CD4-positive, alpha-beta T cell treated with Interleukin-12 subunit alpha and Interleukin-12 subunit beta, for 1 hour (primary cell): ENCODE results near the gene CSNK1G3.
"Not testable (repeated sequence)": the region's sequence is repeated elsewhere in the genome, so short reads cannot be mapped to it uniquely, and the experiment has no call there.

Source experiments
- DNase-seq: peaks from one replicate; pipeline ENCODE4 v3.0.0-alpha.2; 2020

CSNK1G3 gene

GRCh38 chr5:123511648-123512605 is at the start of gene CSNK1G3:
CSNK1G3 (plus strand) TSS chr5:123512177; CDS start chr5:123545664, 33,487 bp downstream.
- peak; percentile 95 for DNase-seq

DNA sequence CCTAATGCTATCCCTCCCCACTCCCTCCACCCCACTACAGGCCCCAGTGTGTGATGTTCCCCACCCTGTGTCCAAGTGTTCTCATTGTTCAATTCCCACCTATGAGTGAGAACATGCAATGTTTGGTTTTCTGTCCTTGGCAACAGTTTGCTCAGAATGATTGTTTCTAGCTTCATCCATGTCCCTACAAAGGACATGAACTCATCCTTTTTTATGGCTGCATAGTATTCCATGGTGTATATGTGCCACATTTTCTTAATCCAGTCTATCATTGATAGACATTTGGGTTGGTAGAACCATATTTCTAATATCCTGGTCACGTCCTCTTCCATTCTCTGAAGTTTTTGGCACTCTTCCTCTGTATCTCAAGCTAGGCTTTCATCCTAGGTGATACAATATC is 45.1 kb upstream of the CSNK1G3 start:
- not testable (repeated sequence) for DNase-seq

- DNase-seq, result no peak
These were observed 40.6 kb upstream of the CSNK1G3 start for GRCh38 chr5:123471385-123471784.

GRCh38 chr5:123472150-123472924 is 39.6 kb upstream of the CSNK1G3 start:
- DNase-seq, result no peak

DNA sequence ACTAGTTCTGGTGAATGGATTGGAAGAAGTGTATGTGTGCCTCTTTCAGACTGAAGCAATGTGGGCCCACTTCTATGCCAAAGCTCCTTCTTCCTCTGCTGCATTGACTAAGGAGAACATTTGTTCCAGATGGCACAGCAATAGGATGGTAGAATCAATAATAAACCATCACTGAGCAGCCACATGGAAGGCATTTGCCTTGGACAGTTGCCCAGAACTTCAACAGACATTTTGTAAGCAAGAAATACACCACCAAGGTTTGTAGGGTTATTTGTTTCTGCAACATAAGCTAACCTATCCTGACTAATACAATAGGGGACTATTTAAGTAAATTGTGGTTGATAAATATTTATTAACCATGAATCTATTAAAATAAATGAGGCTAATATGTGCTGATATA is 37.7 kb upstream of the CSNK1G3 start:
- DNase-seq, result no peak

GRCh38 chr5:123476731-123477130 is 35.2 kb upstream of the CSNK1G3 start:
- no peak for DNase-seq

DNA sequence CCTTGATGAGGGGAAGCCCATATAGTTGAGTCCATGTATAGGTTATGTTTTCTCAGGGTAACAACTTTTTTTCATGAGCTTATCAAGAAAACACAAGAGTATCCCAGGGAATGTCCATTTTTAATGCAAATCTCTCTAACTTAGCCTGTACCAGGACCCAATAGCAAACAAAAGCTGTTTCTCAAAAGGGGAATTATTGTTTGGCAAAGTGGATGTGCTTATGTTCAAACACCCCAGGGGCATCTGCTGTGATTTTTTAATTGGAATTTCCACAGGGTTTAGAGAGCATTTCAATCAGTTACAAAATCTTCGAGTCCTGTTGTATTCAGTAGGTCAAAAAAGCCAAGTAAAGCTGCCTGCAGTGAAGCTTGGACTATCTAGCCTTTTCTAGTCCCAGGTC is 33.4 kb upstream of the CSNK1G3 start:
- DNase-seq, result no peak

DNA sequence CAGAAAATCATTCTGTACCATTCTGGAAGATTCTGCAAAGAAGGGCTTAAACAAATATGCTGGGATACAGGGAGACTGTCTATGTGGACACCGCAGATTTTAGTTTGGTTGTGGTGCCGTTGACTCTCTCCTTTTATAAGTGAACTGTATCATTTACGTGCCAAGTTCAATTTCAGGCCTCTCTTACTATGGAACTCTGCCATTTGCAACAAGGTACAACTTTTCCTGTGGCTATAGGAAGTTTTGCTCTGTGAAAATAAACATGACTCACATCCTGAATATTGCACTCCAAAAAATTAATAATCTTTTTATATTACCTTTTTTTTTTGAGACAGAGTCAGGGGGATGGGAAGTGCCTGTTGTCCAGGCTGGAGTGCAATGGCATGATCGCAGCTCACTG is 29.7 kb upstream of the CSNK1G3 start:
- no peak for DNase-seq

DNA sequence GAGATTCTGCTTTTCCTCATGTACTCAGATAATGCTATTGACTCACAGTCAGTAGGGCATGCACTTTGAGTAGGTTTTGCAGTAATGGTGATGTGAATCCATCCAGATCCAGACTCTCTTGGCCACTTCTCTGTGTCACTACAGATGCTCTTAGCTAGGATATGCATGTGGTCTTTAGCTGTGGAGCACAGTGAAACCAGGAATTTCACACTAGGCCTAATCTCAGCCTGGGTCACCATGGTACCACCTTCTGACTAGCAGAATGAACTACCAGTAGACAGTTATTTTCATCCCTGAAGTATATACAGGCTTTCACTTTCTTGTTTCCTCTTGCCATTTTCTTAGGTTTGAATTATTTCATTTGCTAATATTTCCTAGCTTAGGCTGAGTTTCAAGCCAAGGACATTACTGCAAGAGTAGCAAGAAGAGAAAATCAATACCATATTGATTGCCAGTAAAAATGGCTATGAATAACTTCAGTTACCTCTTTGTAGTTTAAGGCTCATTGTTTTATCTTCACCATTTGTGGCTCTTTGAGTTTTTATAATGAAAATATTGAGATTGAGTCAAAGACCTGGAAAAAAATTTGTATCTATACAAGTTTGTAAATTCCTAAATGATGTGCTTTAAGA is 28.4 kb upstream of the CSNK1G3 start:
- no peak for DNase-seq

GRCh38 chr5:123485275-123485674 is 26.7 kb upstream of the CSNK1G3 start:
- no peak for DNase-seq

GRCh38 chr5:123486951-123487655 is 24.9 kb upstream of the CSNK1G3 start:
- no peak for DNase-seq

GRCh38 chr5:123490974-123491373 is 21.0 kb upstream of the CSNK1G3 start:
- no peak for DNase-seq

- DNase-seq, result not testable (repeated sequence)
These were observed 16.8 kb upstream of the CSNK1G3 start for GRCh38 chr5:123495211-123495610.

- DNase-seq, result no peak
These were observed 15.1 kb upstream of the CSNK1G3 start for GRCh38 chr5:123496892-123497291.

DNA sequence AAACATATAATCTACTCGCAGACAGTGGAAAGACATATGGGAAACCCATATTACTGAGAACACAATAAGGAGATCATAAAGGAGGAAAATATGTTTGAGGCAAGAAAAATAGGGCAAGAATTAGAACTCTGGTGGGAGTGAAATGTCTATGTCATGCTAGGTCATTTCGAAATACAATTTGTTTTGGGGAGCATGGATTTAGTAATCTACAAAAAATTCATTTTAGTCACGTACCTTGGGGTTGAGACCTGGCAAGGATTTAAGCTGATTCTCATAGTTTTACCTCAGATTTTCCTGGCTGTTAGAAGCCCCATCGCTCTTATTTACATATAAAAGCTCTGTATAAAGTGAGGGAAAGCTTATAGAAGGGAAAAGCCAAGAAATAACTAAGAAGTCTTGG is 11.5 kb upstream of the CSNK1G3 start:
- DNase-seq, result no peak

DNA sequence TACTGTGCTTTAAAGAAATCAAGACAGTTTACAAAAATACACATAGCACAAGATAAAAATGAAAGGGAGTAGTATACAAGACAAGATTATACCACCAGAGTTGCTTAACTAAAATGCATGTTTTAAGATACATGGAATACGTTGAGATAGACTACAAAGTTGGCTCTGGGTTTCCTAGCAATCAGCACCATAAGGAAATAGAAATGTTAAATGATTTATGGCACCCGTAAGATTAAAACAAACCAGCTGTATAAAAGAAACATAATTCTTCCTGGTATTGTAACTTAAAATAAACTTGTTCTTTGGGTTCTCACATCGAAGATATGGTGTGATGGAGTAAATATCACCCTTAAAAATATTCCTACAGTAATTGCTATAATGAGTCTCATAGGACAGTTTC is 9.9 kb upstream of the CSNK1G3 start:
- DNase-seq, result no peak

- DNase-seq, result no peak
These were observed 8.7 kb upstream of the CSNK1G3 start for GRCh38 chr5:123503299-123503698.

DNA sequence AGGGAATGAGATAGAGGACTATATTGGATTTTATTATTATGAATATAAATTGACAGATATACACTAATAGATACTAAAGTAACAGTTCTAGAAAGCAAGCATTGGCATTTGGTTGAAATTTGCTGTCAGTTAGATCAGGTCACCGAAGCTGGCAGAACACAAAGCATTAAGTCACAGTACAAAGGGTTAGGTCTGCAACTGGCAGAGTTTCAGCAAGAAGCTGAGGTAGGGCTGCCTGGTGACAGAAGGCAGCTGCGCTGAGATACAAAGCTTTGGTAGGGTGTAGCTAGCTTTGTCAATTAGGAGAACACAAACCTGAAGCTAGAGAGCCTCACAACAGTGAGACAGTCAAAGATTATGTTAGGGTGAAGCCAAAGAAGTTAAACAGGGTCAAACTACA is 6.3 kb upstream of the CSNK1G3 start:
- DNase-seq, result no peak

DNA sequence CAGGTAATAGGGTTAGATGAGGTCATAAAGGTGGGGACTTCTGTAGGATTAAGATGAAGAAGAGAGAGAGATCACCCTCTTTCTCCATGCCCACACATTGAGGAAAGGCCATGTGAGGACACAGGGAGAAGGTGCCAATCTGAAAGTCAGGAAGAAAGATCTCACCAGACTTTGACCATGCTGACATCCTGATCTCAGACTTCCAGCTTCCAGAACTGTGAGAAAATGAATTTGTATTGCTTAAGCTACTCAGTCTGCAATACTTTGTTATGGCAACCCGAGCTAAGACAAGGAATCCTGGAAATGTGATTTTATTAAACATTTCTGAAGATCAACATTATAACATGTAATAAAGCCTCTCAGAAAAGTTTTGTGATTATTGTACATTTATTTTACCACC is 3.5 kb upstream of the CSNK1G3 start:
- DNase-seq, result no peak

DNA sequence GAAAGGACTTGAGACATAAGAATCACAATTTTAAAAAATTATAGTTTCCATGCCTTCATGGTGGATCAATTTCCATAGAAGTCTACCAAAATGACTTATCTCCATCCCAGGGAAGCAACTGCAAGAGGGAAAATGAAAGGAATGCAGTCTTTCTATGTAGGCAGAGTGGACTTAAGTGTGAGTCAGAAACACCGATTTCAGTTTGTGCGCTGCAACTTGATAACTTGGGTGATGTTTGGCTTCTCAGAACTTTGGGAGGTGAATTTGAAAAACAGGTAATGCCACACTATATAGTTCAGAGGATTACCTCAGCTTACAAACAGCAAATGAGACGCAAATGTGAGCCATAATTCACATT is 708 bp upstream of the CSNK1G3 start:
- DNase-seq, result no peak

GRCh38 chr5:123512611-123513461 is 859 bp downstream of the CSNK1G3 start:
- peak; percentile 37 for DNase-seq
